Measurements from ENCODE around the gene FAM240A. TPM values are rescaled to one million over a fixed set of nuclear protein-coding genes. Genes with fewer than 3 reads are reported as not detected.

The FAM240A gene
- not detected in 2 replicates for total RNA-seq

DNA sequence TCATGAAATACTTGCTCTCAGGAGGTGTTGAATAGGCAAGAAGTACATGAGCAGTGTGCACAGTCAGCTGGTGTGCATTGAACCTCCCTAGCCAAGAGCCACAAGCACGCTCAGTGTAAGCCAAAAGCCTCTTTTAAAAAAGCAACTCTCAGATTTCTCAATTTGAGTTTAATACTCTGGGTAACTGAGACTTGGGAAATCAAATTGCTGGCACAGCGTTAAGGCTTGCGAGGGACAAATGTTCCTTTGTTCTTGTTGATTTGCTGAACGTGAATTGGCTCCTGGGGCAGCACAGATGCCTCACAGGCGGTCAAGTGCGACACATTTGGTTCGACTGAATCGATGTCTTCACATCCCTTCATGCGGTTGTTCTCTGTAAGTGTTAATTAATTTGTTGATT is at the start of gene FAM240A:
Gene FAM240A, plus strand, starts transcription at position 202 of the 400 bp plus-strand sequence. Its CDS starts 159 bp downstream, at position 361.

DNA sequence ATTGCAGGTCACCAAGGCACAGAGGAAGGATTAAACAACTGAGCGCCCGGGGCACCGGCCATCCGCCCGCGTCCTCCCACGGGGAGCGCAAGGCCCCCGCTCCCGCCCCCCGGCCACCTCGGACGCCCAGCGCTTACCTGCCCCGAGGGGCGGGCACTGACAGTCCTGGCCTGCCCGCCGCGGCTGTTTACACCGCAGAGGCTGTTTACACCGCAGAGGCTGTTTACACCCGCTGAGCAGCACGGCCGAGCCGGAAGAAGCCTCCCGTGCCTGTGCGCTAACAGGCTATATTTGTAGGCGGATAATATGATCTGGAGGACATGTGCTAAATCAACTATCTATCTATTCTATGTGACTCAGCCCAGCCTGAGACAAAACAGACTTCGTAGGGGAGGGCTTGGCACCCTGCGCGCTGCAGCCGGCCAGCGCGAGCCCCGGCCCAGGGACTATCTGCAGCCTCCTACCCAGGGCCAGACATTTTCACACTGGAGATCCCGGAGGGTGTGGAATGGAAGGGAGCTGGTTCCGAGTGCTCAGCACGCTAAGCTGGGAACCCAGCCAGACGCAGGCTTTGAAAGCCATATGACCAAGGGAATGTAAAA is 46.2 kb upstream of the FAM240A start, which contains the start of gene LRRC2:
Gene LRRC2, minus strand, starts transcription at position 263 of the 602 bp plus-strand sequence. CDS start 14,711 bp downstream, outside the sequence.

Other genes with a start within 250 kb of the FAM240A start
- gene CCR5, start 241.6 kb upstream of the FAM240A start, total RNA-seq: not detected in 2 replicates
- 3.6 TPM in 1 of 2 replicates, not detected in the other for gene CCRL2, start 205.3 kb upstream of the FAM240A start, total RNA-seq
- gene LTF, start 147.6 kb upstream of the FAM240A start, total RNA-seq: under 0.01 and 23.3 TPM in 2 replicates
- gene RTP3, start 114.5 kb upstream of the FAM240A start, total RNA-seq: not detected in 2 replicates
- gene LRRC2, start 46.2 kb upstream of the FAM240A start, total RNA-seq: 0.32 and 1.3 TPM in 2 replicates
- 0.32 and 1.4 TPM in 2 replicates for gene ALS2CL, start 81.2 kb downstream of the FAM240A start, total RNA-seq
- not detected in 2 replicates for gene TMIE, start 88.9 kb downstream of the FAM240A start, total RNA-seq
- gene PRSS50, start 105.3 kb downstream of the FAM240A start, total RNA-seq: not detected in 2 replicates